Right ventricle myocardium inferior (tissue), 1 donor: Measurements from ENCODE around the gene CNTNAP3. TPM values are rescaled to one million over a fixed set of nuclear protein-coding genes. Genes with fewer than 3 reads are reported as not detected.
"Not testable (repeated sequence)": the region's sequence is repeated elsewhere in the genome, so short reads cannot be mapped to it uniquely, and the experiment has no call there.

Experiments used
- ATAC-seq: fragments of 200-7000 bp; cut with Tn5 transposase; one replicate; pipeline ENCODE4 v1.9.1; 2020; ENCODE audit warnings: mild to moderate bottlenecking, moderate library complexity
- DNase-seq: peaks from one replicate; pipeline ENCODE4 v3.0.0; 2021; ENCODE audit errors: missing footprints
- intact Hi-C: fragments of 100-400 bp; cut with DNase I; formaldehyde crosslinking; loops from one replicate; pipeline ENCODE4 v1.11.0; 2022
- long read RNA-seq: library from polyadenylated mRNA; unstranded; transcript quantifications from one replicate; pipeline ENCODE4 v2.0.0, GENCODE V29; 2021
- total RNA-seq: library from RNA; stranded (reverse); fragmentation: NEBNext Ultra II Directional; extraction: Animal tissue kit (Norgen Biotek cat#: 25700); gene quantifications from one replicate; pipeline ENCODE4 v1.2.1, GENCODE V29; 2021
- donor health status: DM: no; HTN: yes; CAD: no; lungs with severe emphysema.

The CNTNAP3 gene
- total RNA-seq, result 7.4 TPM
- long read RNA-seq, partial matches to known transcripts, result 1 of 2 reads
- long read RNA-seq, other reads (novel, unspliced or antisense), result 1 of 2 reads

- intact Hi-C loops, ATAC-seq: not testable (repeated sequence)
- peak; percentile 76 for DNase-seq
These were observed at the start of gene CNTNAP3 for GRCh38 chr9:39287980-39288379. Gene CNTNAP3, minus strand, starts transcription at chr9:39288167. Its CDS starts 103 bp downstream, at chr9:39288064.

DNA sequence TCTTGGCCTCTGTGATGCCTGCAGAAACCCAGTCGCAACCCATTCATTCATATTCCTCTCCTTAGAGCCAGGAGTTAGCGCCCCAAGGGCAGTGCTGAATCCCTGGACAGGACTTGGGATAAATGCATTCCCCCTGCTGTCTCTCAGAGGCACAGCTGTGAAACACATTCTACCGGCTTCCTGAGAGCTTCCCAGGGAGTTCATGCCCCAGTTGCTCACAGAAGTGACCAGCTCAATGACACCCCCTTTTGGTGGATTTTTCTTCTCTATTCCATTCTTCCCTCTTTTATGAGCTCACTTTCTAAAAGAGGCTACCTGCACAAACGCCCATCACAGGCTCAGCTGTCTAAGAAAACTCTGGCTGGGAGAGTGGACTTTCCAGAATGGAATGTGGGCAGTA is 8.0 kb downstream of the CNTNAP3 start:
- DNase-seq, ATAC-seq, intact Hi-C loops: not testable (repeated sequence)

- intact Hi-C loops, DNase-seq, ATAC-seq: not testable (repeated sequence)
These were observed 45.5 kb downstream of the CNTNAP3 start for GRCh38 chr9:39242513-39242912.

DNA sequence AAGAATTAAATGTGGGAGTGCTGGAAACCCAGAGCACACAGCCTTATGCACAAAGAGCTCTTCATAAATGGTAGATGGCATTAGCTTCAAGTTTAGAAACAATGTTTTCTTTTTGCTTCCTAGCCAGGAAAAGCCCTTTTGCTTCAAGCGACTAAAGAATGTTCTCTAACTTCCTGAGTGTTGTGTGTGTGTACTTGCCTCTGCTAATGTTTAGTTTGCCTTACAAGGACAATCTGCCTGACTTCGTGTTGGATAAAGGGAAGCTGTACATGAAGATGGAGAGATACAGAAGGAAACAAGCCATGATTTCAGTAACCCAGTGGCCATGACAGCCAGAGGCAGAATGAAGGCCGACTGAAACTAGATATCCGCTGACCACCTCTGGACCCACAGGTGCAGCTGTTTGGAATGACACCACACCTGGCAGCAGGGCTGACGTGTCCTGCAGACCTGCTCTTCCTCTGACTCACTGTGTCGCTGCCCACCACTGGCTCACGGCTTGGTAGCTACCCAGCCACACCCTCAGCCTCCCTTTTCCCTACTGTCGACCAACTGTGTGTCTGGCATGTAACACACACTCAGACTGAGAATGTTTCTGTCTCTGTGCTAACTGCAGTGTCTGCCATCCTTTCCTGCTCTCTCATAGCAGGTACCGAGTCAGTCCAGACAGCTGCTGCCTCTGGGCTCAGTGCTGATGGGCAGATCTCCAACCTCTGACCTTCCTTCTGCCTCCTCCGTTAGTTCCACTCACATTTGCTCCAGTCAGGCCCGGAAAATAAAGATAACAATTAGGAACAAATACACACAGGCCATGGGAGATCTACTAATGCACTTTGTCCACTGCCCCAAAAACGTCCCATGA is 55.6 kb downstream of the CNTNAP3 start:
- intact Hi-C loops, DNase-seq, ATAC-seq: not testable (repeated sequence)

DNA sequence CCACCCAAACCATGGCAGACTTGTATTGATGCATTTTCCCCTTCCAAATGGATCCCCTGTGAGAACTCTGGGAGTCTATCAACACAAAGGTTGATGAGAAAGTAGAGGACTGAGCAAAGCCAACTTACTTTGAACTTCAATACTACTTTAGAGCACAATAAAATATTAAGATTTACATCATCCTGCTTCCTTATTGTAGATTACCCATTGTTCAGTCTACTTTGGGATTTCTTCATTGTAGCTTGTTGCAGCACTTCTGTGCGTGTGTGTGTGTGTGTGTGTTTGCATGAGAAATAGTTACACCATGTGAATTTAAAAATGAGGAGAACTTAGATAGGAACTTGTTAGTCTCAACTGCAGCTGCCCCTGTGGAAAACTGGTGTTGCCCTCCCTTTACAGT is 72.0 kb downstream of the CNTNAP3 start:
- DNase-seq, ATAC-seq, intact Hi-C loops: not testable (repeated sequence)

DNA sequence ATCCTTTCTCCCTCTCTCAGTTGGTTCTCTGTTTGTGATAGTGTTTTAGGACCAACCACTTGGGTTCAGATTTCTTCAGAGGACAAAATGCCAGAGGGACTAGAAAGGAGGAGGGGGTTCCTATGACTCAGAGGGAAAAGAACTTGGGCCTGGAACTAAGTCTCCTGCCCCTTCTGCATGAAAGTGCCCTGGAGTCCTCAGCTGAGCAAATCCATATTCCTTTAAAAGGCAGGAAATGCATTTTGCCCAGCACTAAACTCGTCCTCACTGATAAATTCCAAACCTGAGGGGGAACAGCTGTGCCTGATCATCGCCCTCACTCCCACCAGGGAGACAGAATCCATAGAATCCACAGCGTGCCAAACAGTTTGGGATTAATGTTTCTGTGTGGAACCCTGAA is 78.2 kb downstream of the CNTNAP3 start:
- DNase-seq, ATAC-seq, intact Hi-C loops: not testable (repeated sequence)

- DNase-seq, intact Hi-C loops, ATAC-seq: not testable (repeated sequence)
These were observed 81.3 kb downstream of the CNTNAP3 start for GRCh38 chr9:39206643-39207042.

- DNase-seq, ATAC-seq, intact Hi-C loops: not testable (repeated sequence)
These were observed 82.1 kb downstream of the CNTNAP3 start for GRCh38 chr9:39205842-39206241.

DNA sequence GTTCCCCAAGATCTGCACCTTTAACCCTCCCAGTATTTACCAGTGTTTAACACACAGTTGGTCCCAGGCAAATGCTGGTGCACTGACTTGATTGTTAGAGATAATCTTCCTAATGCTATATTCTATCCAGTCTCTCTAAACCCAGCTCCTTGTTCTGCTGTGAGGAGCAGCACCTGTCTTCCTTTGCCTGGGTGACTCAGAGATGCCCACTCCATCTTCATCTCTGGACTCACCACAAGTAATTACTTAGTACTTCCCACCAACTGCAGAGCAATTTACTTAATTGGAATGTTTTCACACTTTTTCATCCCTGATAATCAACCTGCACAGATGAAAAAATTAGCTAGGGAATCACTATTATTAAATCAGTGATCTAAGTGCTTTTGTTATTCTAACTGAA is 87.6 kb downstream of the CNTNAP3 start:
- intact Hi-C loops, ATAC-seq, DNase-seq: not testable (repeated sequence)

GRCh38 chr9:39198000-39198709 is 89.8 kb downstream of the CNTNAP3 start:
- DNase-seq, ATAC-seq, intact Hi-C loops: not testable (repeated sequence)

GRCh38 chr9:39171370-39171769 is 116.6 kb downstream of the CNTNAP3 start:
- peak; percentile 31 for ATAC-seq
- DNase-seq, intact Hi-C loops: not testable (repeated sequence)

GRCh38 chr9:39157714-39158113 is 130.3 kb downstream of the CNTNAP3 start:
- DNase-seq, intact Hi-C loops, ATAC-seq: not testable (repeated sequence)

GRCh38 chr9:39132826-39133552 is 155.0 kb downstream of the CNTNAP3 start:
- ATAC-seq, intact Hi-C loops, DNase-seq: not testable (repeated sequence)

- DNase-seq, intact Hi-C loops, ATAC-seq: not testable (repeated sequence)
These were observed 166.6 kb downstream of the CNTNAP3 start for GRCh38 chr9:39121401-39121800.

- ATAC-seq, intact Hi-C loops, DNase-seq: not testable (repeated sequence)
These were observed 176.2 kb downstream of the CNTNAP3 start for GRCh38 chr9:39111746-39112145.

DNA sequence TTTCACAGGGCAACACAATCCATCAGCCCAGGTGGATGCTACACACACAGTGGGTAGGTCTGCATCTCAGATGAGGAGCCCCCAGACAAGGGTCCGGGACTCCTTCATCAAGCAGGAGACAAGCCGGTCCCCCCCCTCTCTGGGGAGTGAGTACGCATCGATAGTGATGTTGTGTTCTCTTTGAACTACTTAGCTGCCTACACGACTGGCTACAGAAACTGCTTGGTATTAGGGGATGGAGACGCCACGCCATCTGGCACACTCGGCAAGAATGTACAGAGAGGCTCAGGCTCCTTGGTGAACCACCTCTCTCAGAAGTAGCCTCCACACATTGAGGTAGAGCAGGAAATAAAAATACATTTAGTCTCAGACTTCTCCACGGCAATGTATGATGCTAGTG is 179.8 kb downstream of the CNTNAP3 start:
- intact Hi-C loops, result no loop called here
- DNase-seq, result no peak
- ATAC-seq, result no peak

DNA sequence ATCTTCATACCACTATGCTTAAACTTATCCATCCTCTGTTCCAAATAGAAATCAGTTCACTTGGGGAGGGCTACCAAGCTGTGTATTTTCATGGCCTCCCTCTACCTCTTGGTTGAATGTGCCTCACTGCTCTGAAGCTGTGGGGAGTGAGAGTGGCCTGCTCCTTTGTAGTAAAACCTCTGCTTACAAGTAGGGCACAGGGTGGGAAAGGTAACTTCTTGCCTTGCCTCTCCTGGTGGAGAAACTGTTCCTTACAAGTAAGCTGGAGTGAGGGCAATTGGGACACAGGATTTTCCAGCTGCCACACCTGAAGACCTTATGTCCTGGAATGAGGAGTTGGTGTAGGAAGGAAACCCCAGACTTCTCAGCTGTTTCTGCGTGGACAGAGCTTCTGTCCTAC is 190.8 kb downstream of the CNTNAP3 start:
- intact Hi-C loops, DNase-seq, ATAC-seq: not testable (repeated sequence)

DNA sequence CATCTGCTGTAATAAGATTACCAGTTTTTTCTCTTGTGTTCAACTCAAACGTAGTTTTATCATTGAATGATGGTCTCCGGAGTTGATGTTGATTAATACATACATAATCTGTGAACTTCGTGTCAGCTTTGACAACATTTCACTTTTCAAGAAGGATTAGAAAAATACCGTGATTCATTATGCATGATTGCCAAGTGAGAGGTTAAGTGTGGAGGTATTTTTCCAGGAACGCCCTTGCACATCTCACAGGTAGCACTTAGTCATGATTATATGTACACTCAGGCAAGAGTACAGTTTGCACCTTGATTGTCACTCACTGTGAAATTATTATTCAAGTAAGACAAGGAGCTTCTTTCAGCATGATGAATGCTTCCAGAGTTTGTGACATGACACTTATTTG is 202.7 kb downstream of the CNTNAP3 start:
- DNase-seq, ATAC-seq, intact Hi-C loops: not testable (repeated sequence)
